BLaER1 treated with 17β-estradiol and CSF1 and Interleukin-3, amounts not matched to agents 10 nM and 100 nM (cell line): ENCODE measurements around the gene GPAM.
"Not testable (repeated sequence)": the region's sequence is repeated elsewhere in the genome, so short reads cannot be mapped to it uniquely, and the experiment has no call there.

Source experiments
- H3K27ac ChIP-seq, 11 experiments: shearing (Covaris generic); formaldehyde crosslinking; 2 replicates each; pipeline ENCODE4 v1.8.1; 2022
- H3K27me3 ChIP-seq, 11 experiments: shearing (Covaris generic); formaldehyde crosslinking; 2 replicates each; pipeline ENCODE4 v1.8.1; 2022
- H3K36me3 ChIP-seq, 11 experiments: shearing (Covaris generic); formaldehyde crosslinking; 2 replicates each; pipeline ENCODE4 v1.8.1; 2022
- H3K4me1 ChIP-seq, 10 experiments: shearing (Covaris generic); formaldehyde crosslinking; 2 replicates each; pipeline ENCODE4 v1.8.1; 2022
- H3K4me2 ChIP-seq, 11 experiments: shearing (Covaris generic); formaldehyde crosslinking; 2 replicates each; pipeline ENCODE4 v1.8.1; 2022
- H3K4me3 ChIP-seq, 10 experiments: shearing (Covaris generic); formaldehyde crosslinking; 2 replicates each; pipeline ENCODE4 v1.8.1; 2022
- H3K9ac ChIP-seq, 11 experiments: shearing (Covaris generic); formaldehyde crosslinking; 2 replicates each; pipeline ENCODE4 v1.8.1; 2022
- H3K9me3 ChIP-seq, 11 experiments: shearing (Covaris generic); formaldehyde crosslinking; replicated peaks in 1 of 11; 2 replicates each; pipeline ENCODE4 v1.8.1; 2022
- H4K20me1 ChIP-seq, 11 experiments: shearing (Covaris generic); formaldehyde crosslinking; 2 replicates each; pipeline ENCODE4 v1.8.1; 2022
- Cebpa-rat ChIP-seq, 11 experiments: shearing (Covaris generic); IDR thresholded peaks; 2 replicates each; pipeline ENCODE4 v1.8.1; 2022

GPAM gene

GRCh38 chr10:112209684-112210131 lies 26.1 kb upstream of the GPAM start:
- no peaks in the 10 kb centered on the region for H4K20me1 ChIP-seq
- H3K4me2 ChIP-seq = no peak overlapping the region
- no peak overlapping the region for H3K4me3 ChIP-seq
- no peaks in the 10 kb centered on the region for H3K9me3 ChIP-seq
- no peaks in the 10 kb centered on the region for H3K27me3 ChIP-seq
- H3K9ac ChIP-seq = no peak overlapping the region
- TF ChIP-seq Cebpa-rat (IDR thresholded peaks at IDR 0.05) = no peak
- no peaks in the 10 kb centered on the region for H3K4me1 ChIP-seq
- no peaks in the 10 kb centered on the region for H3K36me3 ChIP-seq
- no peak overlapping the region for H3K27ac ChIP-seq

- Histone ChIP-seq H3K9ac (no peak overlapping the region), H3K9me3 (no peaks in the 10 kb centered on the region), H3K27me3 (no peaks in the 10 kb centered on the region), H3K4me1 (0 out of 20 replicates have a peak, but pooled peaks cover 0 to under 1% (median 0%) of the 10 kb centered on the region in 10 experiments), H3K4me2 (no peak overlapping the region), H3K36me3 (no peaks in the 10 kb centered on the region), H4K20me1 (no peaks in the 10 kb centered on the region), H3K4me3 (no peak overlapping the region), H3K27ac (no peak overlapping the region)
- no peak for TF ChIP-seq Cebpa-rat (IDR thresholded peaks at IDR 0.05)
Observed at GRCh38 chr10:112208997-112209396, 25.4 kb upstream of the GPAM start.

- Histone ChIP-seq H3K9ac (no peak overlapping the region), H3K4me1 (peaks cover 0 to 7% (median 0%) of the 10 kb centered on the region in 10 experiments; a peak in 3 of 20 replicates), H3K9me3 (no peaks in the 10 kb centered on the region), H3K27me3 (no peaks in the 10 kb centered on the region), H3K27ac (no peak overlapping the region), H3K36me3 (no peaks in the 10 kb centered on the region), H3K4me2 (no peak overlapping the region), H3K4me3 (no peak overlapping the region), H4K20me1 (no peaks in the 10 kb centered on the region)
- no peak for TF ChIP-seq Cebpa-rat (IDR thresholded peaks at IDR 0.05)
Observed at GRCh38 chr10:112208292-112208691, 24.7 kb upstream of the GPAM start.

GRCh38 chr10:112203328-112204076 lies 19.9 kb upstream of the GPAM start:
- TF ChIP-seq Cebpa-rat (IDR thresholded peaks at IDR 0.05) = no peak
- H3K27ac ChIP-seq = no peak overlapping the region
- H3K4me3 ChIP-seq = no peak overlapping the region
- peak overlapping the region in 2 of 11 experiments; percentile 12 to 13; a peak in 1 of 22 replicates for H3K4me2 ChIP-seq
- H3K27me3 ChIP-seq = no peaks in the 10 kb centered on the region
- H4K20me1 ChIP-seq = no peaks in the 10 kb centered on the region
- no peaks in the 10 kb centered on the region for H3K9me3 ChIP-seq
- no peak overlapping the region for H3K9ac ChIP-seq
- peaks cover 0 to 16% (median 0%) of the 10 kb centered on the region in 10 experiments; a peak in 3 of 20 replicates for H3K4me1 ChIP-seq
- no peaks in the 10 kb centered on the region for H3K36me3 ChIP-seq

GRCh38 chr10:112202561-112203241 lies 19.1 kb upstream of the GPAM start:
- no peaks in the 10 kb centered on the region for H3K36me3 ChIP-seq
- no peaks in the 10 kb centered on the region for H3K27me3 ChIP-seq
- H3K9ac ChIP-seq = no peak overlapping the region
- H3K4me3 ChIP-seq = no peak overlapping the region
- peaks cover 0 to 16% (median 0%) of the 10 kb centered on the region in 10 experiments; a peak in 3 of 20 replicates for H3K4me1 ChIP-seq
- H3K27ac ChIP-seq = no peak overlapping the region
- H4K20me1 ChIP-seq = no peaks in the 10 kb centered on the region
- H3K9me3 ChIP-seq = no peaks in the 10 kb centered on the region
- peak overlapping the region in 2 of 11 experiments; percentile 1 to 12; a peak in 1 of 22 replicates for H3K4me2 ChIP-seq
- TF ChIP-seq Cebpa-rat (IDR thresholded peaks at IDR 0.05) = no peak

- no peaks in the 10 kb centered on the region for H3K27me3 ChIP-seq
- no peak overlapping the region for H3K4me3 ChIP-seq
- H3K36me3 ChIP-seq = no peaks in the 10 kb centered on the region
- H3K4me1 ChIP-seq = peaks cover 0 to 16% (median 0%) of the 10 kb centered on the region in 10 experiments; a peak in 3 of 20 replicates
- no peaks in the 10 kb centered on the region for H3K9me3 ChIP-seq
- no peak for TF ChIP-seq Cebpa-rat (IDR thresholded peaks at IDR 0.05)
- no peaks in the 10 kb centered on the region for H4K20me1 ChIP-seq
- H3K9ac ChIP-seq = no peak overlapping the region
- H3K4me2 ChIP-seq = no peak overlapping the region
- H3K27ac ChIP-seq = no peak overlapping the region
Observed at GRCh38 chr10:112202076-112202475, 18.5 kb upstream of the GPAM start.

- TF ChIP-seq Cebpa-rat (IDR thresholded peaks at IDR 0.05) = no peak
- no peak overlapping the region for H3K9ac ChIP-seq
- peaks cover 0 to 16% (median 0%) of the 10 kb centered on the region in 10 experiments; a peak in 3 of 20 replicates for H3K4me1 ChIP-seq
- H3K27me3 ChIP-seq = no peaks in the 10 kb centered on the region
- H3K9me3 ChIP-seq = no peaks in the 10 kb centered on the region
- H3K4me3 ChIP-seq = no peak overlapping the region
- H3K36me3 ChIP-seq = no peaks in the 10 kb centered on the region
- no peak overlapping the region for H3K27ac ChIP-seq
- no peak overlapping the region for H3K4me2 ChIP-seq
- H4K20me1 ChIP-seq = no peaks in the 10 kb centered on the region
Observed at GRCh38 chr10:112201334-112201733, 17.8 kb upstream of the GPAM start.

- not testable (repeated sequence) for H4K20me1 ChIP-seq, H3K9ac ChIP-seq, H3K9me3 ChIP-seq, H3K27ac ChIP-seq, H3K4me2 ChIP-seq, H3K4me3 ChIP-seq, H3K36me3 ChIP-seq, H3K27me3 ChIP-seq
- H3K4me1 ChIP-seq = peaks cover 0 to 16% (median 0%) of the 10 kb centered on the region in 10 experiments; a peak in 3 of 20 replicates
Observed at GRCh38 chr10:112200259-112200658, 16.7 kb upstream of the GPAM start.

- not testable (repeated sequence) for H3K27ac ChIP-seq, H3K9me3 ChIP-seq, H4K20me1 ChIP-seq, H3K4me3 ChIP-seq, H3K27me3 ChIP-seq, H3K4me1 ChIP-seq, H3K9ac ChIP-seq, H3K4me2 ChIP-seq, H3K36me3 ChIP-seq
Observed at GRCh38 chr10:112197662-112198061, 14.1 kb upstream of the GPAM start.

GRCh38 chr10:112195224-112195623 lies 11.7 kb upstream of the GPAM start:
- no peaks in the 10 kb centered on the region for H3K4me1 ChIP-seq
- no peak for TF ChIP-seq Cebpa-rat (IDR thresholded peaks at IDR 0.05)
- H3K4me2 ChIP-seq = no peak overlapping the region
- no peak overlapping the region for H3K27ac ChIP-seq
- no peaks in the 10 kb centered on the region for H3K27me3 ChIP-seq
- no peak overlapping the region for H3K9ac ChIP-seq
- no peaks in the 10 kb centered on the region for H3K9me3 ChIP-seq
- H3K4me3 ChIP-seq = no peak overlapping the region
- H3K36me3 ChIP-seq = no peaks in the 10 kb centered on the region
- no peaks in the 10 kb centered on the region for H4K20me1 ChIP-seq
